ENCODE data around the gene LRP3. TPM values are rescaled to one million over a fixed set of nuclear protein-coding genes. Genes with fewer than 3 reads are reported as not detected.
"Not testable (repeated sequence)": the region's sequence is repeated elsewhere in the genome, so short reads cannot be mapped to it uniquely, and the experiment has no call there.

Gene LRP3, protein sequence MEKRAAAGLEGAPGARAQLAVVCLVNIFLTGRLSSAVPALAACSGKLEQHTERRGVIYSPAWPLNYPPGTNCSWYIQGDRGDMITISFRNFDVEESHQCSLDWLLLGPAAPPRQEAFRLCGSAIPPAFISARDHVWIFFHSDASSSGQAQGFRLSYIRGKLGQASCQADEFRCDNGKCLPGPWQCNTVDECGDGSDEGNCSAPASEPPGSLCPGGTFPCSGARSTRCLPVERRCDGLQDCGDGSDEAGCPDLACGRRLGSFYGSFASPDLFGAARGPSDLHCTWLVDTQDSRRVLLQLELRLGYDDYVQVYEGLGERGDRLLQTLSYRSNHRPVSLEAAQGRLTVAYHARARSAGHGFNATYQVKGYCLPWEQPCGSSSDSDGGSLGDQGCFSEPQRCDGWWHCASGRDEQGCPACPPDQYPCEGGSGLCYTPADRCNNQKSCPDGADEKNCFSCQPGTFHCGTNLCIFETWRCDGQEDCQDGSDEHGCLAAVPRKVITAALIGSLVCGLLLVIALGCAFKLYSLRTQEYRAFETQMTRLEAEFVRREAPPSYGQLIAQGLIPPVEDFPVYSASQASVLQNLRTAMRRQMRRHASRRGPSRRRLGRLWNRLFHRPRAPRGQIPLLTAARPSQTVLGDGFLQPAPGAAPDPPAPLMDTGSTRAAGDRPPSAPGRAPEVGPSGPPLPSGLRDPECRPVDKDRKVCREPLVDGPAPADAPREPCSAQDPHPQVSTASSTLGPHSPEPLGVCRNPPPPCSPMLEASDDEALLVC
- total RNA-seq (not detected), polyA plus RNA-seq (not detected), total RNA-seq (0 to 0.34 (median 0.11) reads per million in 6 experiments)

DNA sequence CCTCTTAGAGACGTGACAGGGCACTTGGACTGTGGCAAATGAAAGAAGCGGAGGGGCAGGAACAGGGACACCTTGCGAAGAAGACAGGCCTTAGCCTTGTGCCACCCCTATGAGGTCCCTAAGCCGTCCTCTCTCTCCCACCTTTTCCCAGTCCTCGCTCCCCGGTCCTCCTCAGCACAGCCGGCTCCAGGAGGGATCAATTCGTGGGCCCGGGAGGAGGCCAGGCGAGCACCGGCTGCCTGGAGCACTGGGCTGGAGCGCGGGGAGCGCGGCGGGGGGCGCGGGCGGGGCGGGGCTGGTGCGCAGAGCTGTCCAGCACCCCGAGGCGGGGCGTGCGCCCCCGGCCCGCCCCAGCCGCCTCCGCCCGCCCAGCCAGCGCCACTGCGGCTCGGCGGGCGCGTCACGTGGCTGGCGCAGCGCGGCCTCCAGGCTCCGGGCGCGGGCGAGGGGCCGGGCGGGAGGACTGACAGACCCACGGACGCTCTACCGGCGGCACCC, at the start of gene LRP3:
LRP3 (plus strand) TSS at position 466 of the 498 bp plus-strand sequence. CDS start 456 bp downstream, outside the sequence.
- Mint-ChIP-seq H3K27ac (no peak within 1 kb of the TSS), H3K36me3 (peaks cover 0 to 3% (median 0%) of the 10 kb centered on the region in 3 donors), H3K4me1 (peaks cover 0 to 6% (median 3%) of the 10 kb centered on the region in 4 donors), H3K9me3 (no peaks in the 10 kb centered on the region), H3K27me3 (peaks cover 22 to 51% (median 31%) of the 10 kb centered on the region in 5 donors), H3K4me3 (peak within 1 kb of the TSS in 9 of 10 donors; percentile 33 to 76 (median 61))
- POLR2A ChIA-PET, result no interaction called here
- ATAC-seq, result no peak
- no peak for DNase-seq

DNA sequence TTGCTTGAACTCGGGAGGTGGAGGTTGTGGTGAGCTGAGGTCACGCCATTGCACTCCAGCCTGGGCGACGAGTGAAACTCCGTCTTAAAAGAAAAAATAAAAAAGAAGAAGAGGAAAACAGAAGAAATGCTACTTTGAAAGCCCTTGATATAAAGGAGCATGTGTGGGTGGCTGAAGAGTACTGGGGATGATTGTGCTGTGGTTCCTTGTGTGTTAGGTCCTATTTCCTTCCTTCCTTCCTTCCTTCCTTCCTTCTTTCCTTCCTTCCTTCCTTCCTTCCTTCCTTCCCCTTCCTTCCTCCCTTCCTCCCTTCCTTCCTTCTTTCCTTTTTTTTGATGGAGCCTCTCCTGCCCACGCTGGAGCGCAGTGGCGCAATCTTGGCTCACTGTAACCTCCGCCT, 47.9 kb upstream of the LRP3 start:
- DNase-seq, result no peak
- no peak for ATAC-seq
- Mint-ChIP-seq H3K36me3 (no peaks in the 10 kb centered on the region), H3K4me1 (peaks cover 3 to 6% (median 6%) of the 10 kb centered on the region in 4 donors), H3K27me3 (peaks cover 0 to 2% (median 0%) of the 10 kb centered on the region in 5 donors), H3K27ac (no peak overlapping the region), H3K9me3 (no peaks in the 10 kb centered on the region), H3K4me3 (no peak overlapping the region)
- POLR2A ChIA-PET, result interaction anchor here (0.6 kb wide), 1 partner anchor 640 kb away, joined by 4 read pairs; no protein-coding TSS in a partner anchor

DNA sequence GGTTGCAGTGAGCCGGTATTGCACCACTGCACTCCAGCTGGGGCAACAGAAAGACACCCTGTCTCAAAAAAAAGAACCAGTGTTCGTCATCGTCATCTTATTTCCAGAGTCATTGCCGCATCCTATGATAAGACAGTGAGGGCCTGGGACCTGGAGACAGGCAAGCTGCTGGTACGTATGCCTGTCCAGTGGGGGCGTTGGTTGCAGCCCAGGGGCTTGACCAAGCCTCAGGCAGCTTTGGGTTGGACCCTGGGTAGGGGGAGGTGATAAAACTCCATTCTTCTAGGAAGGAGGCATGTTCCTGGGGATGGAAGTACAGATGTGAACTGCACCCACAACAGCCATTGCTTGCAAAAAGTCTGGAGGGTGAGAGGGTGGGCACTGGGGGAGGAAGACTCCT, 46.6 kb upstream of the LRP3 start:
- Mint-ChIP-seq H3K27me3 (peaks cover 0 to 2% (median 0%) of the 10 kb centered on the region in 5 donors), H3K4me1 (peaks cover 3 to 6% (median 6%) of the 10 kb centered on the region in 4 donors)
- POLR2A ChIA-PET, result interaction anchor here (1.4 kb wide), 1 partner anchor 29 kb away, joined by 4 read pairs; no protein-coding TSS in a partner anchor

DNA sequence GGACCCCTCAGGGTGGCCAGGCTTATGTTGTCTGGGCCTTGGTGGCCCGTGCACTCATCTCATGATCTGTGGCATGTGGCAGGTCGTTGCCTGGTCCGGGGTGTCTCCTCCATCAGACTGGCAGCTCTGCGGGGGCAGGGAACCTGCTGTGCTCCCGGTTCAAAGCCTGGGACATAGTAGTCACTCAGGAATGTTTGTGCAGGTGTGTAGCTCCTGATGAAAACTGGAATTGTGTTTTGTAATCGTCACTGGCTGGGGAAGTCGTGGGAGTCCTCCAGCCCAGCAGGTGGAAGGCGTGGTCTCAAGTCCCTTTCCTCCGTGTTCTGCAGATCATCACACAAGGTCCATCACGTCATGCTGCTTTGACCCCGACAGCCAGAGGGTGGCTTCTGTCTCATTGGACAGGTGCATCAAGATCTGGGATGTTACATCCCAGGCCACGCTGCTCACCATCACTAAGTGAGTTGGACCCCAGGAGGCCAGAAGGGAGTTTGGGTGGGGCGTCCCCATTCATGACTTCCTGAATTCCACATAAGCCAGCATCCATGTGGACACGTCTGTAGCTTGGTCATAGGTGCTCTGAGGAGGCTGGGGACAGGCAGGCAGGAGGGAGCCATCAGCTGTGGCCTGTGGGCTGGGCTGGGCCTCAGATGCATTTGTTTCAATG, 43.1 kb upstream of the LRP3 start:
- no peak for DNase-seq
- no peak overlapping the region for H3K27ac Mint-ChIP-seq
- H3K27me3 Mint-ChIP-seq, result no peaks in the 10 kb centered on the region
- peaks cover 0 to 3% (median 0%) of the 10 kb centered on the region in 4 donors for H3K4me1 Mint-ChIP-seq
- H3K9me3 Mint-ChIP-seq, result no peaks in the 10 kb centered on the region
- no peaks in the 10 kb centered on the region for H3K36me3 Mint-ChIP-seq
- H3K4me3 Mint-ChIP-seq, result no peak overlapping the region
- no peak for ATAC-seq
- POLR2A ChIA-PET, result no interaction called here

More for the DNA sequence above, 46.6 kb upstream of the LRP3 start:
- Mint-ChIP-seq H3K4me3 (no peak overlapping the region), H3K9me3 (no peaks in the 10 kb centered on the region), H3K36me3 (no peaks in the 10 kb centered on the region), H3K27ac (no peak overlapping the region)
- ATAC-seq (no peak), DNase-seq (no peak)

DNA sequence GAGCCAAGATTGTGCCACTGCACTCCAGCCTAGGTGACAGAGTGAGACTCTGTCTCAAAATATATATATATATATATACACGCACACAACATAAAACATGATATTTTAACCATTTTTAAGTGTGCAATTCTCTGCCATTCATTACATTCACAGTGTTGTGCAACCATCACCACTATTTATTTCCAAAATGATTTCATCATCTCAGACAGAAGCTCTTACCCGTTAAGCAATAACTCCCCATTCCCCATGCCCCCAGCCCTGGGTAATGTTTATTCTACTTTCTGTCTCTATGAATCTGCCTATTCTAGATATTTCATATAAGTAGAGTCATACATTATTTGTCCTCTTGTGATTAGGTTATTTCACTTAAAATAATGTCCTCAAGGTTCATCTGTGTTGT, 42.0 kb upstream of the LRP3 start:
- Mint-ChIP-seq H3K27me3 (no peaks in the 10 kb centered on the region), H3K9me3 (no peaks in the 10 kb centered on the region), H3K27ac (no peak overlapping the region), H3K4me3 (no peak overlapping the region), H3K4me1 (peaks cover 0 to 3% (median 0%) of the 10 kb centered on the region in 4 donors), H3K36me3 (no peaks in the 10 kb centered on the region)
- POLR2A ChIA-PET, result interaction anchor here (0.8 kb wide), 1 partner anchor 23 kb away, joined by 5 read pairs; no protein-coding TSS in a partner anchor
- DNase-seq, result no peak
- ATAC-seq, result no peak

DNA sequence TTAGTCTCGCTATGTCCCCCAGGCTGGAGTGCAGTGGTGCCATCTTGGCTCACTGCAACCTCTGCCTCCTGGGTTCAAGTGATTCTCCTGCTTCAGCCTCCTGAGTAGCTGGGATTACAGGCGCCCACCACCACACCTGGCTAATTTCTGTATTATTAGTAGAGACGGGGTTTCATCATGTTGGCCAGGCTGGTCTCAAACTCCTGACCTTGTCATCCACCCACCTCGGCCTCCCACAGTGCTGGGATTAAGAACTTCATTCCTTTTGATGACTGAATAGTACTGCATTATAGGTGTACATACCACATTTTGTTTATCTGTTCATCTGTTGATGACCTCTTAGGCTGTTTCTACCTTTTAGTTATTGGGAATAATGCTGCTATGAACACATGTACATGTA, 41.5 kb upstream of the LRP3 start:
- H3K4me1 Mint-ChIP-seq, H3K4me3 Mint-ChIP-seq, ATAC-seq, H3K27me3 Mint-ChIP-seq, H3K9me3 Mint-ChIP-seq, DNase-seq, POLR2A ChIA-PET, H3K27ac Mint-ChIP-seq, H3K36me3 Mint-ChIP-seq: not testable (repeated sequence)

DNA sequence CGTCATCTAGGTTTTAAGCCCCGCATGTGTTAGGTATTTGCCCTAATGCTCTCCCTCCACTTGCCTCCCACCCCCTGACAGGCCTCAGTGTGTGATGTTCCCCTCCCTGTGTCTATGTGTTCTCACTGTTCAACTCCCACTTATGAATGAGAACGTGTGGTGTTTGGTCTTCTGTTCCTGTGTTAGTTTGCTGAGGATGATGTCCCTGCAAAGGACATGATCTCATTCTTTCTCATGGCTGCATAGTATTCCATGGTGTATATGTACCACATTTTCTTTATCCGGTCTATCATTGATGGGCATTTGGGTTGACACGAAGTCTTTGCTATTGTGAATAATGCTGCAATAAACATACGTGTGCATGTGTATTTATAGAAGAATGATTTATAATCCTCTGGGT, 39.8 kb upstream of the LRP3 start:
- ATAC-seq, DNase-seq, H3K27me3 Mint-ChIP-seq, POLR2A ChIA-PET, H3K4me3 Mint-ChIP-seq, H3K36me3 Mint-ChIP-seq, H3K9me3 Mint-ChIP-seq: not testable (repeated sequence)
- peaks cover 9 to 14% (median 12%) of the 10 kb centered on the region in 4 donors for H3K4me1 Mint-ChIP-seq
- H3K27ac Mint-ChIP-seq, result peak overlapping the region in 2 of 10 donors; percentile 3 to 11

DNA sequence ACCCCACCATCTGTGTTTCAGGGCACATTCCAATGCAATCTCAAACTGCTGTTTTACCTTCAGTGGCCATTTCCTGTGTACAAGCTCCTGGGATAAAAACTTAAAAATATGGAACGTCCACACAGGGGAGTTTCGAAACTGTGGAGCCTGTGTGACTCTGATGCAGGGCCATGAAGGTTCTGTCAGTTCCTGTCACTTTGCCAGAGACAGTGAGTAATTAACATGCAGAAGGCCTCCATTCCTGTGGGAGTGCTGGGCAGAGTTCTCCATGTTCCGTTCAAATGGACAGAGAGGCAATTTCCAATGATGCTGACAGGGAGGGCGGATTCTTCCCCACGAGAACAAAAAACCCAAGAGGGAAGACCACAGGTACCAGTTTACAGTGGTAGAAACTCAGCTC, 37.8 kb upstream of the LRP3 start:
- Mint-ChIP-seq H3K27me3 (no peaks in the 10 kb centered on the region), H3K4me3 (no peak overlapping the region), H3K36me3 (no peaks in the 10 kb centered on the region), H3K27ac (no peak overlapping the region), H3K9me3 (no peaks in the 10 kb centered on the region), H3K4me1 (peaks cover 14 to 33% (median 30%) of the 10 kb centered on the region in 4 donors)
- POLR2A ChIA-PET, result no interaction called here
- DNase-seq (no peak), ATAC-seq (no peak)

DNA sequence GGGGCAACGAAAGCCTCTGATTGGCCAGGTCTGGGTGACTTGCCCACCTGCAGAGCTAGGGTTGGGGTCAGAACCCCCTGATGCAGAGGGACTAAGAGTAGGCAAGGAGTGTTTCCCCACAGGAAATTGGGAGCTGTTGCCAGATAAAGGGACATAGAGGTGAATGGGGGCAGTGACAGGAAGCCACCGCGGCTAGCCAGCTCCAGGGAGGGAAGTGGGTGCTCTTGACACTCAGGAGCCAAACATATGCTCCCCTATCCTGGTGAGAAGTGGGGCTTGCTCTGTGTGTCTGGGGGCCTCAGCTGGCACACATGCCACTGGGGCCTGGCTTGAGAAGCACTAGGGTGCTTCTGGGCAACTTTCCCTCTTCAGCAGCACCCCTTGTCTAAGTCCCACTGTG, 36.2 kb upstream of the LRP3 start:
- POLR2A ChIA-PET, result interaction anchor here (0.6 to 7.6 kb wide), 3 partner anchors 14 to 17 kb away, joined by 3 to 113 read pairs (median 3); no protein-coding TSS in a partner anchor
- DNase-seq, result no peak

DNA sequence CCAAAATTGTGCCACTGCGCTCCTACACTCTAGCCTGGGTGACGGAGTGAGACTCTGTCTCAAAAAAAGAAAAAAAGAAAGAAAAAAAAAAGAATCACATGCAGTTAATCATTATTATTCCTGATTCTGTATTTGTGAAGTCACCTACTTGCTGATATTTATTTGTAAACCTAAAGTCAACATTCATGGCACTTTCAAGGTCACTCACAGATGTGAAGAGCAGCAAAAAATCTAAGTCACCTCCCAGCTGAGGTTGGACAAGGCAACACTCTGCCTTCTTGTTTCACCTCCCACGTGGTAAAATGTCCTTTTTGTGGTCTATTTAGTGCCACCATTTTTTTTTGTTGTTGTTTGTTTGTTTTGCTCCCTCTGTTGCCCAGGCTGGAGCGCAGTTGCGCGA, 35.8 kb upstream of the LRP3 start:
- Mint-ChIP-seq H3K4me1 (peaks cover 18 to 43% (median 37%) of the 10 kb centered on the region in 4 donors), H3K9me3 (no peaks in the 10 kb centered on the region), H3K27me3 (no peaks in the 10 kb centered on the region), H3K36me3 (no peaks in the 10 kb centered on the region), H3K27ac (peak overlapping the region in 6 of 10 donors; percentile 28 to 92 (median 60)), H3K4me3 (peak overlapping the region in 2 of 10 donors; percentile 18 to 22)
- ATAC-seq (no peak), DNase-seq (no peak)
- POLR2A ChIA-PET, result interaction anchor here (0.6 to 7.6 kb wide), 2 partner anchors 17 to 23 kb away, joined by 3 to 113 read pairs; no protein-coding TSS in a partner anchor

More for the DNA sequence above, 36.2 kb upstream of the LRP3 start:
- H3K4me1 Mint-ChIP-seq, result peaks cover 18 to 43% (median 37%) of the 10 kb centered on the region in 4 donors
- peak overlapping the region in 7 of 10 donors; percentile 28 to 92 (median 69) for H3K27ac Mint-ChIP-seq
- H3K4me3 Mint-ChIP-seq, result peak overlapping the region in 1 of 10 donors; percentile 22
- ATAC-seq, result no peak
- H3K36me3 Mint-ChIP-seq, result no peaks in the 10 kb centered on the region
- H3K27me3 Mint-ChIP-seq, result no peaks in the 10 kb centered on the region
- no peaks in the 10 kb centered on the region for H3K9me3 Mint-ChIP-seq

DNA sequence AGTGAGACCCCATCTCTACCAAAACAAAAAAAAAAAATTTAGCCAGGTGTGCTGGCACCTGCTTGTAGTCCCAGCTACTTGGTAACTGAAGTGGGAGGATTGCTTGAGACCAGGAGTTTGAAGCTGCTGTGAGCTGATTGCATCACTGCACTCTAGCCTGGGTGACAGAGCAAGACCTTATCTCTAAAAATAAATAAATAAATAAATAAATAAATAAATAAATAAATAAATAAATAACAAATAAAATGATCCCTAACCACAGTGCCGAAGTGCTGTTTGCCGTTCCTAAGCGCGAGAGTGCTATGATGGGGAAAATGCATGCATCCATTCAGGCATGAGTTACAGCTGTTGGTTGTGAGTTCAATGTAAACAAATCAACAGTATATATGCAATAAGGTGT, 35.0 kb upstream of the LRP3 start:
- Mint-ChIP-seq H3K27me3 (no peaks in the 10 kb centered on the region), H3K4me1 (peaks cover 19 to 43% (median 37%) of the 10 kb centered on the region in 4 donors), H3K27ac (peak overlapping the region in 2 of 10 donors; percentile 48 to 86), H3K4me3 (no peak overlapping the region), H3K36me3 (no peaks in the 10 kb centered on the region), H3K9me3 (no peaks in the 10 kb centered on the region)
- ATAC-seq (no peak), DNase-seq (no peak)
- POLR2A ChIA-PET, result interaction anchor here (0.6 to 7.6 kb wide), 3 partner anchors 16 to 215 kb away, joined by 3 to 113 read pairs (median 5); partner anchors contain the start of gene CEBPG

DNA sequence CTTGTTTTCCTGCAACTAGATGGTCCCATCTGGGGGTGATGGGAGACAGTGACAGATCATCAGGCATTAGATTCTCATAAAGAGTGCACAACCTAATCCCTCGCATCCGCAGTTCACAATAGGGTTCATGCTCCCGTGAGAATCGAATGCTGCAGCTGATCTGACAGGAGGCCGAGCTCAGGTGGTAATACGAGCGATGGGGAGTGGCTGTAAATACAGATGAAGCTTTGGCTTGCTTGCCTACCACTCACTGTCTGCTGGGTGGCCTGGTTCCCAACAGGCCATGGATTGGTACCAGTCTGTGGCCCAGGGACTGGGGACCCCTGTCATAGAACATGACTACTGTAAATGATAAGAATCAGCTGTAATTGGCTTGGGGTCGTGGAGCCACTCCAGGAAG, 34.2 kb upstream of the LRP3 start:
- H3K4me1 Mint-ChIP-seq, result peaks cover 20 to 43% (median 38%) of the 10 kb centered on the region in 4 donors
- H3K4me3 Mint-ChIP-seq, result peak overlapping the region in 5 of 10 donors; percentile 55 to 81 (median 74)

More for the DNA sequence above, 34.2 kb upstream of the LRP3 start:
- Mint-ChIP-seq H3K27me3 (no peaks in the 10 kb centered on the region), H3K27ac (peak overlapping the region; percentile 83 to 95 (median 91)), H3K9me3 (no peaks in the 10 kb centered on the region), H3K36me3 (no peaks in the 10 kb centered on the region)
- POLR2A ChIA-PET, result interaction anchor here (1.4 to 7.6 kb wide), 3 partner anchors 15 to 214 kb away, joined by 3 to 113 read pairs (median 5); partner anchors contain the start of gene CEBPG
- DNase-seq (no peak), ATAC-seq (no peak)
